ENCODE measurements around the gene ESF1. TPM values are rescaled to one million over a fixed set of nuclear protein-coding genes. Genes with fewer than 3 reads are reported as not detected.

ESF1 gene
- total RNA-seq, 2 experiments from 2014 or later, result 10.1 to 13.5 TPM

- Histone ChIP-seq H3K4me1 (ENCODE audit: insufficient read depth, low read length, poor library complexity, severe bottlenecking) (no peaks in the 10 kb centered on the region), H4K20me1 (ENCODE audit: insufficient read depth, low read length) (no peaks in the 10 kb centered on the region), H3K27ac (ENCODE audit: low read depth, low read length, poor library complexity, severe bottlenecking) (no peak overlapping the region), H3K4me3 (ENCODE audit: low read depth, low read length, poor library complexity, severe bottlenecking) (no peak overlapping the region), H3K79me2 (ENCODE audit: insufficient read depth, low read depth, low read length) (no peaks in the 10 kb centered on the region), H3K9me3 (ENCODE audit: low read length) (no peaks in the 10 kb centered on the region), H3K9me2 (ENCODE audit: insufficient read depth, low read length) (no peaks in the 10 kb centered on the region), H2AFZ (ENCODE audit: low read length) (no peak overlapping the region), H3K36me3 (ENCODE audit: insufficient read depth, low read length) (no peaks in the 10 kb centered on the region), H3K4me2 (ENCODE audit: low read length) (no peak overlapping the region)
- intact Hi-C loops (cut with micrococcal nuclease; ENCODE audit: unreplicated experiment), result no loop called here
- CTCF ChIA-PET (ENCODE audit: unreplicated experiment), result no interaction called here
- BruUV-seq (replicated peaks), result no TSS peak
- no peak for TF ChIP-seq EZH2phosphoT487 (IDR thresholded peaks at IDR 0.05; ENCODE audit: borderline replicate concordance, low read depth, low read length)
- TF ChIP-seq CTCF (conservative IDR thresholded peaks at IDR 0.05; ENCODE audit: low read length), result no peak
- no peak for DNase-seq (ENCODE audit: low spot score)
- POLR2A ChIA-PET, result no interaction called here
These were observed 93.8 kb downstream of the ESF1 start for GRCh38 chr20:13690943-13691342.

DNA sequence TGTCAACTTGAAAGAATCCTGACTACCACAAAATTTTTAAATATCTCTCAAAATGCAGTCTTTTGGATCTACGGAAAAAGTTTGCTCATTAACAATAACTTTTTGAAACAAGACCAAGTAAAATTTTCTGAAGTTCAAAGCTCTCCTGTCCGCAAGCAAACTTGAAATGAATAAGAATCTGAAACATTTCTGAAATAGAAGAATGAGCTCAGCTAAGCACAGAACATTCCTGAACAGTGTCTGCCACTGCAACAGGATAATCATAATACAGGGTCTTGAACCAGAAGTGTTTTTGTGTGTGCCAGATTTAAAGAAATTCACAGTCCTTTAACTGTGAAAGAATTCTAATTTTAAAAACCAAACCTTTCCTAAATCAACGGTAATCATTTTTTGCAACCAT, 96.9 kb downstream of the ESF1 start:
- TF ChIP-seq EZH2phosphoT487 (IDR thresholded peaks at IDR 0.05; ENCODE audit: borderline replicate concordance, low read depth, low read length) (no peak), CTCF (conservative IDR thresholded peaks at IDR 0.05; ENCODE audit: low read length) (no peak)
- DNase-seq (ENCODE audit: low spot score), result no peak
- H3K9me3 ChIP-seq (ENCODE audit: low read length), result no peaks in the 10 kb centered on the region
- no peaks in the 10 kb centered on the region for H4K20me1 ChIP-seq (ENCODE audit: insufficient read depth, low read length)
- H3K9me2 ChIP-seq (ENCODE audit: insufficient read depth, low read length), result no peaks in the 10 kb centered on the region
- no peak overlapping the region for H3K4me2 ChIP-seq (ENCODE audit: low read length)
- no peak overlapping the region for H3K27ac ChIP-seq (ENCODE audit: low read depth, low read length, poor library complexity, severe bottlenecking)
- peaks cover 12% of the 10 kb centered on the region for H3K4me1 ChIP-seq (ENCODE audit: insufficient read depth, low read length, poor library complexity, severe bottlenecking)
- ChIA-PET POLR2A (no interaction called here), CTCF (ENCODE audit: unreplicated experiment) (no interaction called here)
- no peaks in the 10 kb centered on the region for H3K36me3 ChIP-seq (ENCODE audit: insufficient read depth, low read length)
- no peak overlapping the region for H3K4me3 ChIP-seq (ENCODE audit: low read depth, low read length, poor library complexity, severe bottlenecking)
- intact Hi-C loops (cut with micrococcal nuclease; ENCODE audit: unreplicated experiment), result no loop called here
- H3K79me2 ChIP-seq (ENCODE audit: insufficient read depth, low read depth, low read length), result no peaks in the 10 kb centered on the region
- no TSS peak for BruUV-seq (replicated peaks)
- H2AFZ ChIP-seq (ENCODE audit: low read length), result no peak overlapping the region

- H3K9me2 ChIP-seq (ENCODE audit: insufficient read depth, low read length), result no peaks in the 10 kb centered on the region
- H3K36me3 ChIP-seq (ENCODE audit: insufficient read depth, low read length), result no peaks in the 10 kb centered on the region
- intact Hi-C loops (cut with micrococcal nuclease; ENCODE audit: unreplicated experiment), result no loop called here
- H3K9me3 ChIP-seq (ENCODE audit: low read length), result no peaks in the 10 kb centered on the region
- no peak overlapping the region for H2AFZ ChIP-seq (ENCODE audit: low read length)
- POLR2A ChIA-PET, result interaction anchor here (0.5 kb wide), 1 partner anchor 724 kb away, joined by 7 read pairs; no protein-coding TSS in a partner anchor
- H3K4me1 ChIP-seq (ENCODE audit: insufficient read depth, low read length, poor library complexity, severe bottlenecking), result peaks cover 12% of the 10 kb centered on the region
- H3K4me2 ChIP-seq (ENCODE audit: low read length), result no peak overlapping the region
- H4K20me1 ChIP-seq (ENCODE audit: insufficient read depth, low read length), result no peaks in the 10 kb centered on the region
- CTCF ChIA-PET (ENCODE audit: unreplicated experiment), result no interaction called here
- TF ChIP-seq CTCF (conservative IDR thresholded peaks at IDR 0.05; ENCODE audit: low read length) (no peak), EZH2phosphoT487 (IDR thresholded peaks at IDR 0.05; ENCODE audit: borderline replicate concordance, low read depth, low read length) (no peak)
- H3K79me2 ChIP-seq (ENCODE audit: insufficient read depth, low read depth, low read length), result no peaks in the 10 kb centered on the region
- no TSS peak for BruUV-seq (replicated peaks)
- H3K27ac ChIP-seq (ENCODE audit: low read depth, low read length, poor library complexity, severe bottlenecking), result no peak overlapping the region
- no peak overlapping the region for H3K4me3 ChIP-seq (ENCODE audit: low read depth, low read length, poor library complexity, severe bottlenecking)
- no peak for DNase-seq (ENCODE audit: low spot score)
These were observed 99.1 kb downstream of the ESF1 start for GRCh38 chr20:13685623-13686022.
